ENCODE data around the gene CPXM2.

The CPXM2 gene

DNA sequence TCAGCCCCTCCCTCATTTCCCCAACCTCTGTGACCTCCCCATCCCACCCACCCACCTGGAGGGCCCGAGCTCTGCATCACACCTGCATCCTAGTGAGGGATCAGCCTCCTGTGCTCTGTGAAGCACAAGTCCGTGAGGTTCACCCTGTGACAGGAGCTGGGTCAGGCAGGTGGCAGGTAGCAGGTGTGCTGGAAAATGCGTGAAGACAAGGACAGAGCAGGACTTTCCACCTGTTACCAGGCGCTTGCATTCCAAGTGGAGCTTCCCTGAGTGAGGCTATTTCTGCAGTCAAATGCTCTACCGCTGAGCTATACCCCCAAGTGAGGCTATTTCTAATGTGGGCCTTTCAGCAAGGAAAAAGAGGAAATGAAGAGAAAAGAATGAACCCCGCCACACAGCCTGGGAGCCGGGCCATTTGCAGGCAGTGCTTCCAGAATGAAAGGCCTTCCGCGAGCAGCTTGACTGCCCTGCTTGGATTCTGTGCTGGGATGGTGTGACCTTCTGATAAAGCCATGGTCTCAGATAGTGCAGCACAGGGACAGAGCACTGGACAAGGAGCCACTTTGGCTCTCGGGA lies 13.3 kb upstream of the CPXM2 start:
- no peak overlapping the region for H3K27ac ChIP-seq
- TF ChIP-seq, protein P1, sequence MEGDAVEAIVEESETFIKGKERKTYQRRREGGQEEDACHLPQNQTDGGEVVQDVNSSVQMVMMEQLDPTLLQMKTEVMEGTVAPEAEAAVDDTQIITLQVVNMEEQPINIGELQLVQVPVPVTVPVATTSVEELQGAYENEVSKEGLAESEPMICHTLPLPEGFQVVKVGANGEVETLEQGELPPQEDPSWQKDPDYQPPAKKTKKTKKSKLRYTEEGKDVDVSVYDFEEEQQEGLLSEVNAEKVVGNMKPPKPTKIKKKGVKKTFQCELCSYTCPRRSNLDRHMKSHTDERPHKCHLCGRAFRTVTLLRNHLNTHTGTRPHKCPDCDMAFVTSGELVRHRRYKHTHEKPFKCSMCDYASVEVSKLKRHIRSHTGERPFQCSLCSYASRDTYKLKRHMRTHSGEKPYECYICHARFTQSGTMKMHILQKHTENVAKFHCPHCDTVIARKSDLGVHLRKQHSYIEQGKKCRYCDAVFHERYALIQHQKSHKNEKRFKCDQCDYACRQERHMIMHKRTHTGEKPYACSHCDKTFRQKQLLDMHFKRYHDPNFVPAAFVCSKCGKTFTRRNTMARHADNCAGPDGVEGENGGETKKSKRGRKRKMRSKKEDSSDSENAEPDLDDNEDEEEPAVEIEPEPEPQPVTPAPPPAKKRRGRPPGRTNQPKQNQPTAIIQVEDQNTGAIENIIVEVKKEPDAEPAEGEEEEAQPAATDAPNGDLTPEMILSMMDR (conservative IDR thresholded peaks at IDR 0.05) = no peak
- no peak for TF ChIP-seq ZFX (IDR thresholded peaks at IDR 0.05)

- no peak overlapping the region for H3K27ac ChIP-seq
- TF ChIP-seq, protein P1 (conservative IDR thresholded peaks at IDR 0.05) = no peak
- no peak for TF ChIP-seq ZFX (IDR thresholded peaks at IDR 0.05)
Measured at GRCh38 chr10:123903621-123904020, 12.0 kb upstream of the CPXM2 start.

GRCh38 chr10:123901621-123902020 lies 10.0 kb upstream of the CPXM2 start:
- TF ChIP-seq, protein P1 (conservative IDR thresholded peaks at IDR 0.05) = no peak
- no peak for TF ChIP-seq ZFX (IDR thresholded peaks at IDR 0.05)
- H3K27ac ChIP-seq = no peak overlapping the region

GRCh38 chr10:123897146-123897545 lies 5.5 kb upstream of the CPXM2 start:
- no peak overlapping the region for H3K27ac ChIP-seq
- TF ChIP-seq, protein P1 (conservative IDR thresholded peaks at IDR 0.05) = peak; percentile 31; the same call in 1 of the 2 replicates
- TF ChIP-seq ZFX (IDR thresholded peaks at IDR 0.05) = no peak

DNA sequence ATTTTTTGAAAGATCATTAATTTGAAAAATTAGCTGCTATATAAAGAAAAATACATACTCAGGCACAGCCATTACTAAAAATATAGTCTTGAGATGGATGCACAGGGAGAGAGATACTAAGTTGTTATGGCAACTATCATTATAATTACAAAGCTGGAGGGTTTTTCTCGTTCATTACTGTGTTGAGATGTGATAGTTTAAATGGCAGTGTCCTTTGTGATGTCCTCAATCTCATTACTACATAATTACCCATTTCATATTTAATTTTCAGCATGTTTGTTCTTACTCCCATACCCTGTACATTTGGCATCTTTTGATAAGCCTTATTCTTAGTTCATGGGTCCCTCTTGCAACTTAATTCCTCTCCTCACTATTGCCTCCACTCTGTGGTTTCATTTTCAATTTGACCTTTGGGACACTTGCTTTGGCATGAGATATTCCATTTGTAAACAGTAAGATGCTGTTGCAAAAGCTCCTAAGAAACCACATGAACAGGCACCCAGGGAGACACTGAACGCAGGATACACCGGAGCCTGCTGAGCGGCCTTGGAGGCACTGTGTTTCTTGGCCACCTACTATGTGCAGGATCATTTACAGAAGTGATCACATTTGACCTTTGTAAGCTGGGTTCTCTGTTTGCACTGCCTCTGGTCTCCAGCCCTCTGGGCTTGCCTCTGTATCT lies 4.8 kb upstream of the CPXM2 start:
- TF ChIP-seq, protein P1 (conservative IDR thresholded peaks at IDR 0.05) = no peak
- TF ChIP-seq ZFX (IDR thresholded peaks at IDR 0.05) = no peak
- no peak overlapping the region for H3K27ac ChIP-seq

GRCh38 chr10:123893651-123894050 lies 2.0 kb upstream of the CPXM2 start:
- H3K27ac ChIP-seq = no peak overlapping the region
- no peak for TF ChIP-seq ZFX (IDR thresholded peaks at IDR 0.05)
- TF ChIP-seq, protein P1 (conservative IDR thresholded peaks at IDR 0.05) = no peak

- TF ChIP-seq, protein P1 (conservative IDR thresholded peaks at IDR 0.05) = no peak
- no peak for TF ChIP-seq ZFX (IDR thresholded peaks at IDR 0.05)
- no peak overlapping the region for H3K27ac ChIP-seq
Measured at GRCh38 chr10:123890756-123891143, 857 bp downstream of the CPXM2 start.
